ENCODE measurements around the gene DHPS. TPM values are rescaled to one million over a fixed set of nuclear protein-coding genes. Genes with fewer than 3 reads are reported as not detected.
"Not testable (repeated sequence)": the region's sequence is repeated elsewhere in the genome, so short reads cannot be mapped to it uniquely, and the experiment has no call there.

The DHPS gene
- total RNA-seq, 2 donors from 2014 or later = 47.2 to 52.6 TPM

GRCh38 chr19:12708641-12709040, 27.0 kb upstream of the DHPS start:
- intact Hi-C loops (cut with DNase I) = no loop called here
- DNase-seq (ENCODE audit: low spot score) = no peak

GRCh38 chr19:12706332-12706718, 24.6 kb upstream of the DHPS start:
- intact Hi-C loops (cut with DNase I) = no loop called here
- DNase-seq (ENCODE audit: low spot score) = no peak

GRCh38 chr19:12705654-12706331, 24.1 kb upstream of the DHPS start:
- intact Hi-C loops (cut with DNase I) = no loop called here
- no peak for DNase-seq (ENCODE audit: low spot score)

- intact Hi-C loops (cut with DNase I) = no loop called here
Measured at GRCh38 chr19:12705169-12705568, 23.5 kb upstream of the DHPS start.

GRCh38 chr19:12703046-12703445, 21.4 kb upstream of the DHPS start:
- DNase-seq (ENCODE audit: low spot score) = no peak
- intact Hi-C loops (cut with DNase I) = no loop called here

More at GRCh38 chr19:12705169-12705568, 23.5 kb upstream of the DHPS start:
- DNase-seq (ENCODE audit: low spot score) = no peak

- no peak for DNase-seq (ENCODE audit: low spot score)
- intact Hi-C loops (cut with DNase I) = no loop called here
Measured at GRCh38 chr19:12701596-12702282, 20.1 kb upstream of the DHPS start.

GRCh38 chr19:12698138-12698537, 16.5 kb upstream of the DHPS start:
- intact Hi-C loops (cut with DNase I) = no loop called here
- no peak for DNase-seq (ENCODE audit: low spot score)

- intact Hi-C loops (cut with DNase I) = loop anchor here in 1 of 2 donors (2.0 kb wide), 1 partner anchor 35 kb away; no protein-coding TSS in a partner anchor
- DNase-seq (ENCODE audit: low spot score) = not testable (repeated sequence)
Measured at GRCh38 chr19:12697425-12697824, 15.7 kb upstream of the DHPS start.

- DNase-seq (ENCODE audit: low spot score) = peak; percentile 99
- intact Hi-C loops (cut with DNase I) = loop anchor here in 1 of 2 donors (2.0 kb wide), 1 partner anchor 36 kb away; no protein-coding TSS in a partner anchor
Measured at GRCh38 chr19:12696366-12697335, 15.0 kb upstream of the DHPS start, which contains the start of gene FBXW9. FBXW9 (minus strand) TSS chr19:12696631; CDS start chr19:12696581, 50 bp downstream.

GRCh38 chr19:12695997-12696365, 14.3 kb upstream of the DHPS start:
- intact Hi-C loops (cut with DNase I) = loop anchor here in 1 of 2 donors (2.0 kb wide), 1 partner anchor 37 kb away; no protein-coding TSS in a partner anchor
- no peak for DNase-seq (ENCODE audit: low spot score)

- intact Hi-C loops (cut with DNase I) = no loop called here
- no peak for DNase-seq (ENCODE audit: low spot score)
Measured at GRCh38 chr19:12695514-12695913, 13.8 kb upstream of the DHPS start.

GRCh38 chr19:12695096-12695495, 13.4 kb upstream of the DHPS start:
- intact Hi-C loops (cut with DNase I) = no loop called here
- DNase-seq (ENCODE audit: low spot score) = no peak

- no peak for DNase-seq (ENCODE audit: low spot score)
Measured at GRCh38 chr19:12694641-12695040, 13.0 kb upstream of the DHPS start.

GRCh38 chr19:12692960-12693359, 11.3 kb upstream of the DHPS start:
- intact Hi-C loops (cut with DNase I) = no loop called here
- no peak for DNase-seq (ENCODE audit: low spot score)

More at GRCh38 chr19:12694641-12695040, 13.0 kb upstream of the DHPS start:
- intact Hi-C loops (cut with DNase I) = no loop called here

GRCh38 chr19:12689581-12690216, 8.0 kb upstream of the DHPS start:
- no peak for DNase-seq (ENCODE audit: low spot score)
- intact Hi-C loops (cut with DNase I) = no loop called here

GRCh38 chr19:12689012-12689411, 7.3 kb upstream of the DHPS start:
- DNase-seq (ENCODE audit: low spot score) = no peak
- intact Hi-C loops (cut with DNase I) = no loop called here

- intact Hi-C loops (cut with DNase I) = no loop called here
- DNase-seq (ENCODE audit: low spot score) = no peak
Measured at GRCh38 chr19:12687496-12688196, 6.0 kb upstream of the DHPS start, which contains the start of gene GNG14. GNG14 (plus strand) TSS chr19:12687998; CDS start chr19:12688049, 51 bp downstream.

- no peak for DNase-seq (ENCODE audit: low spot score)
- intact Hi-C loops (cut with DNase I) = no loop called here
Measured at GRCh38 chr19:12685831-12686230, 4.2 kb upstream of the DHPS start.

All from posterior vena cava (tissue), 2 donors.